GM19455 (cell line): ENCODE measurements around the gene PON3.

Experiments used
- ATAC-seq: cut with Tn5 transposase; IDR thresholded peaks from one replicate; pipeline ENCODE4 v1.9.1; 2021; ENCODE audit not compliant: unreplicated experiment

Gene PON3

DNA sequence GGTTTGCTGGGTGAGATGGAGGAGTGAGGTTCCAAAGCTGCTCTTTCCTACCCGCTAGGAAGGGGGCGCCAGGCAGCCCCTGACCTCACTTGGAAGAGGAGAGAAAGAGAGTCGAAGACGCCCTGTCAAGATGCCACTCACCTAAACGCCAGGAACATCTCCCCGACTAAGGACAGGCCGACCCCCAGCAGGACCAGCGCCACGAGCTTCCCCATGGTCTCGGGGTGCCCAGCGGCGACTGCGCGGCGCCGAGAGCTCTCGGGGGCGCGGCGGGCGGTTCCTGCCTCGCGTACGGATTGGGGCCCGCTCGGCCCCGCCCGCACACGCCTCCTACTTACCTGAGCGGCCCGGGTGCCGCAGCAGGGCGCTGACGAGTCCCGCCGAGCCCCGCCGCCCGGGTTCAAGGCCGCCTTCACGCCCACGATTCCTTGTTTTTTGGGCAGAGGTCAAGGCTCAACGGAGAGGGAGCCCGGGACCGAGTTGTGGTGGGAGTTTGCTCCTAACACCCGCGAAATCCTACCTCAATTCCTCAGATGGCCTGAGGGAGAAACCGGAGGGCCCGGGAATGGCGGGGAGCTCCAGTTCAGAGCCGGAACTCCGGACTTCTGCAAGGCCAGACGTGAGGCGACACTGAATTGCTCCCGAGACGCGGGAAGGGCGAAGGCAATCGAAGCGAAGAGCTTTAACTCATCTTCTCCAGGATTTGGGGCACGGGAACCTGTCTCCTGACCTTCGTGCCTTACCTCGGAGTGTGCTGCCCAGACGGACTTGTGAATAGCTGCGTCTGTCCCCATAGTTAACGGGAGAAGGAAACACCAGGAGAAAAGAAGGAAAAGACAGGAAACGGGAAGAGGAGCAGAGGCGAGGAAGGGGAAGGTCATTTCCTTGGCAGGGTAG is at the start of gene PON3:
Gene PON3 (minus strand): TSS at position 240 of the 897 bp plus-strand sequence. CDS start 25 bp downstream, at position 215.
- no peak for ATAC-seq

DNA sequence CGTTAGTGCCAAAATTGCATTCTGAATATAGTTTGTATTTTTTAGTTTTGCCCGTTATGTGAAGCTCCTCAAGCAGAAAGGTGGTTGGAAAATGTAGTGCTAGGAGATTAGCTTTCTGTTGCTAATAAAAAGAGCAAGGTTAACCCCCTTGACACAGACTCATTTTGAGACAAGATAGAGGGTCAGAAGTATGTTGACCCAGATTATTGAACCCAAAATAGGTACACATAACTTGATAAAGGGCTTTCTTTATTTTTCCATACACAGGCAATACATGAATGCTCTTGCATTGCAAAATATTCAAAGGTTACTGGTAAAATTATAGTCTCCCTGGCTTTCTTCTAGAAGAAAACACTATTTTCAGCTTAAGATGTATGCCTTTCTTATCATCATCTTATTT is 48.6 kb upstream of the PON3 start:
- no peak for ATAC-seq

DNA sequence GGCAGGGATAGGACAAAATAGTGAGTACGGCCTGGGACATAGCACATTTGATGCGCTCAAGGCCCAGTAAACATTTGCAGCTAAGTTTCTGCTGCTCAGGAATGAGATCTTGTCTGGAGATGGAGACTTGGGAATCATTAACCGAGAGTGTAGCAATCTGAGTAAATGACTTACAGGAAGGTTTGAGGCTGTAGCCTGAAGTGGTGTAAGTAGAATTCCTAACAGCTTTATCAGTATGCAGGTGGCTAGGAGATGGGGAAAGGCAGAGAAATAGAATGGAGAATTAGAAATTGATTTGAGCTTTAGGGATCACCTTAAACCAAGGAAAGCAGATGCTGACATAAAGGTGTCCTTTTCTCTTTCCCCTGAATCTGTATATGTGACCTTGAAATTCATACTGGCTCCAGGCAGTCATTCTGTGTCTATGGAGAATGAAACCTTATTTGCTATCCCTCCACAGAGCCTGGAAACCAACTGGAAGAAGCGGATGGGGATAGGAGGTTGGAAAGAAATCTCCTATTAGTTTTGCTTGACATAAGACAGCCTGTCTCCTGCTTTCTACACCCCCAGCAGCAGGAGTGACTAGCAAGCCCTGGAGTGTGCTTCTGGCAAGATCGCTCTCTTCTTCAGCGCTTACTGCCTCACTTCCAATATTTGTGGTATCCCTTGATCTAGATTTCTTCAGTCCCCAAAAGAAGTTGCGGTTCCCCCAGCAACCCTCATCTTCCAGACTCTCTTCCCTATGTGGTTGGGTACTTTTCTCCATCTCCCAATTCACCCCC is 45.1 kb upstream of the PON3 start:
- no peak for ATAC-seq

DNA sequence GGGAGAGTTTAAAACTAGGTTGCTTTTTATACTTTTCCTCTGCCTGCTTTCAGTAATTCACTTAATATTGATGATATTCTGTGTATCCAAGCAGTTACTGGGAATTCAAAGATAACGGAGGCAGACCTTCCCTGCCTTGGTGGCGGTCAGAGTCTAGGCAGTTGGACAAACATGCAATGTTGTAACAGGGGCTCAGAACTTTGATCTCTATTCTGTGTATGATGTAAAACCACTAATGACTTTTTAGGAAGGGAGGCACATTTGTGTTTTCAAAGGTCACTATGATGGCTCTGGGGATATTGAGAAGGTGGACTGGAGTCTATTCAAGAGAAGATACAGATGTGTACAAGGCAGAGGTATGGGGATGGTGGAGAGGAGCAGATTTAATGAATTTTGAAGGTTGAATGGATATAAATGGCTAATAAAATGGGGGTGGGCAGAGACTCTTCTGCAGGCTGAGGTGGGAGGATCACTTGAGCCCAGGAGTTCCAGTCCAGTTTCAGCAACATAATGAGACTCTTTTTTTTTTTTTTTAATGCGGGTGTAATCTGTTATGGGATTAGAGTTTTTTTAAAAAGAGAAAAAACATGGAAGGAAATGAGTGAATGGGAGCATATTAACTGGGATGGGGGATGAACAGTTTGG is 44.3 kb upstream of the PON3 start:
- ATAC-seq, result no peak

DNA sequence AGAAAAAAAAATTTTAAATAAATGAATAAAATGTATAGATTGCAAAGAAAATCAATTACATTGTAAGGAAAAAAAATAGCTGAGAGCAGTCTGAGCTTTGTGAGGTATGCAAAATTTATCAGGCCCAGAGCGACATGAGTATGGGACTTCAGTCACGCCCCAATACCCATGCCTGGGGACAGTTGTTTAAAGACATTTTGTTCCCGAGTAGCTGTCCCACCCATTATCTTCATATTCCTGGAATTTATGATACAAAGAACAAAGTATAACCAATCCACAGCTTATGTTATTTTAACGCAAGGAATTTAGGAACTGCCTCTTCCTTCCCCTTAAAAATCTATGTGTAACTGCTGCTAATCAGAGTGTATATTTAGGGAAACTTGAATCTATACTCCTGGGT is 40.2 kb upstream of the PON3 start:
- no peak for ATAC-seq

DNA sequence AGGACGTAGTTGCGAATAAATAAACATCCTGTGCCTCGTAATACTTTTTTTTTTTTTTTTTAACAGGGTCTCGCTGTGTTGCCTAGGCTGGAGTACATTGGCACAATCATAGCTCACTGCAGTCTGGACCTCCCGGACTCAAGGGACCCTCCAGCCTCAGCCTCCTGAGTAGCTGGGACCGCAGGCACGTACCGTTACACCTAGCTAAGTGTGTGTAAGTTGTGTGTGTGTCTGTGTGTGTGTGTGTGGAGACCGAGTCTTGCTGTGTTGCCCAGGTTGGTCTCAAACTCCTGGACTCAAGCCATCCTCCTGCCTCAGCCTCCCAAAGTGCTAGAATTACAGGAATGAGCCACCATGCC is 39.2 kb upstream of the PON3 start:
- ATAC-seq, result no peak

DNA sequence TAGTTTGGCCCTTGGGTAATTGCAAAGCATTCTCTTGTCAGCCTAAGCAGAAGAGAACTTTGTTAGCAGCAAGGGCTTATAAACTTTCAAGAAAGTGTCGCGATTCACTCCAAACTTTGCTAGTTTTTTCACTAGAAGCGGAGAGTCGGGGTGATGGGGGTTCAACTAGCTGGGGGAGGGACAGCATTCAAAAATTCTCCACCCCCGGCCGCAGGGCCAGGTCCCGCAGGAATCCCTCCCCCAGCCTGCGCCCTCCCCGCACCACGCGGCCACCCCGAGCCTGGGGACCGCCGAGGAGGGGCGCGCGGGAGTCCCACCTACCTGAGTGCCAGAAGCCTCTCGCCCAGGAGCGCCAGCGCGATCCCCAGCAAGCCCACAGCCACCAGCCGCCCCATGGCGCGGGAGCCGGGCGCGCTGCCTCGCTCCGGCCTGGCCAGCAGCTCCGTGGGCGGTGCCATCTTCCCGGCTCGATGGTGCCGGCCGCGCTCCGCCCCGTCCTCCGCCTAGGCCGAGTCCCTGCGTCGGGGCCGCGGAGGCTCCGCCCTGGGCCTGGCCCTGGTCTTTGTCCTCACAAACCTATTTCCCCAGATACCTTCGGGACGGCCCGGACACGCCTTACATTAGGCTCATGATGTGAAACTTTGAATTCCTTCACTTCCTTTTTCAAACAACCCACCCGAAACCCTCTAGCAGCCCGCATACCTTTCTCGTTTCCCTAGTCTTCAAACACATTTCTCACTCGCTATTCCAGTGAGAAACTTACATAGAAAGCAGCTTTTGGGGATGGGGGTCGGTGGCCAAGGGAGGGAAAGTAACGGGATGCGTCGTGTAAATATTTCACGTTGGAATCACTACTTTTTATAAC is 38.6 kb upstream of the PON3 start, which contains the start of gene PON2:
Gene PON2 (minus strand): TSS at position 472 of the 865 bp plus-strand sequence. CDS start 77 bp downstream, at position 395.
- peak; percentile 91 for ATAC-seq

DNA sequence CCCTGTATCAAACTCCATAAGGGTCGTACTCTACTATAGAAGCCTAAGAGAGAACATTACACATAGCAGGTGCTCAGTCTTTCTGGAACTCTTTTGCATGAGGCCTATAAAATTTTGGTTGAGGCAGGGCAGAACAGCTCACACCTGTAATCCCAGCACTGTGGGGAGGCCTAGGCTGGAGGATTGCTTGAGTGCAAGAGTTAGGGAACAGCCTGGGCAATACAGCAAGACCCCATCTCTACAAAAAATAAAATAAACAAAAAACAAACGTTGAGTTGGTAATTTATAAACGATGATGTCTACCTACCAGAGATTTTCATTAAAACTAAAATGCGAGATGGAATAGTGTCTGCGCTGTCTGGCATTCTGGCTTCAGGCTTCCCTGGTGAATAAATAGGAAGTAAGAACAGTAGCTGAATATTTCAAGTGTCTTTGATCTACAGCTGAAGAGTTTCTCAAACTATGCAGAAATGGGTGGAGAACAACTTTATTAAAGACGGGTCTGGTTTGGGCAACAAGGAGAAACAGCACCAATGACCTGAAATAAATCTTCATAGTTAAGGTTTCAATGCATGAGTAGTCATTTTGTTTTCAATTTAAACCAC is 37.9 kb upstream of the PON3 start:
- no peak for ATAC-seq

DNA sequence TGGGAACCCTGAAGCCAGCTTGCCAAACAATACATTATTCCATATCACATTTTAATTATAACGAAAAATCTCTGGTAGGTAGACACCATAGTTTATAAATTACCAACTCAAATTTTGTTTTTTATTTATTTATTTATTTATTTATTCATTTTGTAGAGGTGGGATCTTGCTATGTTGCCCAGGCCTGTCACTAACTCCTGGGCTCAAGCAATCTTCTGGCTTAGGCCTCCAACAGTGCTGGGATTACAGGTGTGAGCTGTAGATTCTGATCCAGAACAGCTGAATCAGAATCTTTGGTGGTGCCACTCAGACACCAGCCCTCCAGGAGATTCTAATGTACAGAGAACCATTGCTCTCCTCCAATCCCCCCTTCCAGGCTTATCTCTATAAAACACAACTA is 37.0 kb upstream of the PON3 start:
- ATAC-seq, result no peak

DNA sequence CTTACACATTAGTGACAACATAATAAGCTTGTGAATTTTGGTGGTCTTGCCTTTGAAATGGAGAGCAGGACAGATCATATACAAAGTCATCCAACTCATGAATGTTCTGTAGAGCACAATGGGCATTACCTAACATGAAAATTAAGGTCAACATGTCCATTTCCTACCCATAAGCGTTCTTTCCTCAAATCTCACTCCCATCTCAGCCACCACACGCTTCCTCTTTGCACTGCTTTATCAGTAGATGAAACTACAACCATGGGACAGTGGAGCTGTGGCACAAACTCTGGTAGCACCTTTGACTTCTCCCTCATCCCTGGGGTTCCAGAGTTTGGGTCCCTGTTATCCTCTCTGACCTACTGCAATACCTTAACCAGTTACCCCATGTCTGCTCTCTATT is 36.4 kb upstream of the PON3 start:
- ATAC-seq, result no peak

DNA sequence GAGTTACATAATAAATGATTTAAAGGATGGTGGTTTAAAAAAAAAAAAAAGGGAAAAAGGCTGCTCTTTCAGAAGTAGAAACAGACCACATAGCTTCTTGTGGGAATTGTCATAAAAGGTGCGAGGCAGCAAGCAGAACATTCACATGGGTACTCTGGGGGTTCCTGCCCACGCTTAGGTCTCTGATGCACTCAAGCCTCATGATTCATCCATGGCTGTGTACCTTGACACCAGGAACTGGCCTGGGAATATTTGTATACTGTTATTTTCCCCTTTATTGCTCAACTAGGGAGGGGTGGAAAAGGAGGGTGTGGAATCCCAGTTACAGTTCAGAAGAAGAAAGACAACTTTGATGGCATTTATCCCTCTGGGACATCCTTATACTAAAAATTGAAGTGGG is 34.7 kb upstream of the PON3 start:
- no peak for ATAC-seq

DNA sequence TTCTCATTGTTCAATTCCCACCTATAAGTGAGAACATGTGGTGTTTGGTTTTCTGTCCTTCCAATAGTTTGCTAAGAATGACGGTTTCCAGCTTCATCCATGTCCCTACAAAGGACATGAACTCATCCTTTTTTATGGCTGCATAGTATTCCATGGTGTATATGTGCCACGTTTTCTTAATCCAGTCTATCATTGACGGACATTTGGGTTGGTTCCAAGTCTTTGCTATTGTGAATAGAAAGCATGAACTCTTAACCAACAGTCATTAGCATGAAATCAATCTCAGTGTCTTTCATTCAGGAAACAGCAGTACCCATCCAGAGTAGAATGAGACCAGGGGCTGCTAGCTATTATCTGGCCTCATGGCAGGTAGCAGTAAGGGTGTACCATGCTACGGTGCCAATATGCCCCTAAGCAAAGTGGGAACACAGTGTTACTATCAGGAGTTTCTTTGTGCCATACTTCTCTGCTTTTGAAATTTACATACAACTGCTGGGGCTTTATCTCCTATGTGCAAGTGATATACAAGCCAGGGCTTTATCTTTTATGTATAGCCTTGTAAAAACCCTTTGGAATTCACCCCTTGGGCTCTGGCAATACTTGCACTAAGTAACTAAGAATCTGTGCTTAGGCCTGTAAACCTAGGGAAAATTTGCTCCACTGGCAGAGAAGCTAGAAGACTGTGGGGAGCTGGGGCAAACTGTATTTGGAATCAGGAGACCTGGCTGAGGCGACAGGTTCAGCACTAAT is 33.2 kb upstream of the PON3 start:
- ATAC-seq, result no peak

DNA sequence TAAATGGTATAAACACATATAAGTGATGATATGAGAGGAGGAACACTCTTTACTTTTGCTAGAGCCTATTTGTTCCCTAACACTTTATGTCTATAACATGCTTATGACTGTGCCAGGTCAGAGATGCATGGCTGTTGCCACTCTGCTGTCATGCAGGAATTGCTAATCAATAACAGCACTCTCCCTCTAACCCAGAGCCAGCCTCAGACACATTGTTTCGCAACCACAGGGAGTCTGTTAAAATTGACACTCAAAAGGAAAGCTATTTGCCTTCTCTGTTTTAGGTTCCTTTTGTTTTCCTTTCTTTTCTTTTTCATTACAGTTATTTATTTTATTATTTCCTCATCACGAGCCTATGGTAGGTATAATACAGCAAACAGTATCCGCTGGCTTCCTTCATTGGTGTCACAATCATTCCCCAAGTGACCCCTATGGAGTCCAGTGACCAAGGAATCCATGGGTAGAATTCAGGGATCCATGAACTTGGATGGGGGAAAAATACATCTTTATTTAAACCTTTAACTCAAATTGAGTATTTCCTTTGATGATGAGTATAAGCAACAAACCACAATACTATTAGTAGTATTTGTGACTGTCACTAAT is 31.8 kb upstream of the PON3 start:
- no peak for ATAC-seq

DNA sequence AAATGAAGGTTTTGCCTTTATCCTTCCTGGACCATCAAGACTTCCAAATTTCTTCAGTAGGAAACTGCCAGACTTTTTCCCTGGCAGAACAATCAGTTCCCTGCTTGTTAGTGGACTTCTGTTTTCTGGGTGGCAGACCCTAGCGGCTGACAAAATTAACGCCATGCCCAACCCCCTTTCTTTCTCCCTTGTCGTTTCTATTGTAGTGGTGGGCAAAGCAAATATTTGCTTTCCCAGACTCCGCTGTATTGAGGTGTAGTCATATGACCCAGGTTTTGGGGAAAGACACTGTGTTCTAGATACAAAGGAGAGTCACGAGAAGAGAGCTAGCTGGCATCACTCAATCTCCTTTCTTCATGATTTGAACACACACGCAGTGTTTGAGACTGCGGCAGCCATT is 31.0 kb upstream of the PON3 start:
- no peak for ATAC-seq

DNA sequence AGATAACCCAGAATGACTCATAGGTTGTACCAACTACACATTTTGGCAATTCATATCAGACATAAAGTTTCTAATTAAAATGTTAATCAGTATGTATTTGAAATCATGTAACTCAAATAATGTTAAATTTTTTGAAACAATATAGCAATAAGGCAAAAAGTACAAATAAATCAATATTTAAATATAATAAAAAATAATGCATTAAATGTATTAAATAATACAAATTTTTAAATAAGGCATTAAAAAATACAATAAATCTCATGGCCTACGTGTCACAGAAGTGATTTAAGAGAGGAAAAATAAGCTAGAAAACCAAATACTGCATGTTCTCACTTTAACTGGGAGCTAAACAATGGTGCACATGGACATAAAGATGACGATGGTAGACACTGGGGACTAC is 29.5 kb upstream of the PON3 start:
- ATAC-seq, result no peak

DNA sequence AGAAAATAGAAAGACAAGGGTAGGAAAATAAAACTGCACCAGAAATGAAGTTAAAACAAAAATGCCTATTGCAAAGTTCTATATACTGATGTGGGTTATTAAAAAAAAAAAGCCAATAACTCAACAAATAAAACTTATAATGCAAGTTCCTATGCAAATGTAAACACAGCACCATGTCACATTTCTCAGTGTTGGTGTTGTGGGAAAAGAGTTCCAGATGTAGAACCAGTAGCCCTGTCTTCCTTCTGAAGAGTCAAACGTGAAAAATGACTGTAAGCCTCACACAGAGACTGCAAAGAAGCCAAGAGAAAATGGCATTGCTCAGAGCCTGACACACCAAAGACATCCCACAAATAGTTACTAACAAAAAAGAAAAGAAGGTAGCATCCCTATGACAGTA is 28.5 kb upstream of the PON3 start:
- no peak for ATAC-seq

DNA sequence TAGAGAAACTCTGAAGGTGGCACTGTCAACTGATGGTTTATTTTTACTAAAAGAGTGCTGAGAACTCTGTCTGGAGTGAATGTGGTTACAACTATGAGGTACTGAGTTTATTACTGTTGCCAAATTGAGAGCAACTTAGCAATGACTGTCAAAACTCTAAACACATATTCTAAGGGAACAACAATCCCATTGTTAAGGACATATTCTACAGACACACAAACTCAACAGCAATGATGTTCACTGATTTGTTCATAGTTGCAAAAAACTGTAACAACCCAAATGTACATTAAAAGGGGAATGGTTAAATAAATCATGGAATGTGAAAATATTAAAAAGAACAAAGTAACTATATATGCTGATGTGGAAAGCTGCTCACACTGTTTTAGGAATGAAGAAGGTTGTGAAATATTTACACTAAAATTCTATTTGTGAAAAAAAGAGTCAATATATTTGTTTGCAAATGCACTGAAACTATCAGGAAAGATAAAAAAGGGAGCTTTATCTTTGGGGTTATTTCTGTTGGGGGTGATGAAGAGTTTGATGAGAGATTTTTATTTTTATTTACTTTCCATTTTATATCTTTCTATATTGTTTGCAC is 25.8 kb upstream of the PON3 start:
- ATAC-seq, result no peak

DNA sequence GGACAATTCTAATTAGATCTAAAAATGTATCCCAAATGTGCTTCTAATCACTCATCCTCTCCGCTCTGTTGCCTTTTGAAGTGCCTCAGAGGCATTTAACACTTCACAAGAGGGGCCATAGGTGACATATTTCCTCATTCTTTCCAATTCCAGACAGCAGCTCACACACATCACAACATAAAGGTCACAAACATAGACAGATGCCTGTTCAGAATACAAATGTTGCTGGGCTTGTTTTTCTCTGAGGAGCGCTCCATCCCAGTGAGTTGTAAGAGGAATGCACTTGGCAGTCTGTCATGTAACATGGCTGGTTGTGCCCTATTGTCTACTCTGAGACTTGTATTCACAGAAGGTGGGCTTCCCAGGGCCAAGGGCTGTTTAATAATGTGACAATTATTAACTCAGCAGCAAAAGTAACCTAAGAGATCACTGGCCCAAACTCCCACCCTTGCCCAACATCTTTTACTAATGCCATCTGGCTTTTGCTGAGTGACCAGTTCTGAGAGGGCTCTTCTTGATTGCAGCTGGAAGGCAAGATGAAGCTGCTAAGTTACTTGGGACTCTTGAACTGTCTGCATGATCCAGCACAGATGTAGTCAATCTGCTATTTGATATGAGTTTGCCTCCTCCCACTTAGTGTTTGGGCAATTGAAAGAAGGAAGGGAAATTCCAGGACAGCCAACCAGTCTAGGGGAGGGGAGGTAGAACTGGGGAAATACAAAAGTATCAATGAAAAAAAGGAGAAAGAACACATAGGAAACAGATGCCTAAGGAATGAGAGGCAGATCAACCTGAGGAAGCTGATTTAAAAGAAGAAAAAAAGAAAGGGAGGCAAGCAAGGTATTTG is 25.0 kb upstream of the PON3 start:
- ATAC-seq, result no peak
